A549 (cell line): Measurements from ENCODE around the gene SCARF1. TPM values are rescaled to one million over a fixed set of nuclear protein-coding genes. Genes with fewer than 3 reads are reported as not detected.

Experiments
- ATAC-seq, 2 experiments: fragments of 200-7000 bp in 1 of 2; fragments of >200 bp in 1 of 2; cut with Nextera tagmentation in 1 of 2; cut with Tn5 transposase in 1 of 2; 3 replicates each; pipeline versions ENCODE4 v1.8.0 to v1.9.1; 2018 to 2020; ENCODE audit warnings: mild to moderate bottlenecking in 1 of 2, moderate library complexity in 1 of 2
- CTCF ChIA-PET: fragments of 300-600 bp; sonication (Branson Sonifier 250); formaldehyde crosslinking; extraction: SDS; loops from one replicate; lab custom pipeline; 2021; ENCODE audit warnings: antibody characterized with exemption, inconsistent platforms; lab: Yijun Ruan, JAX
- POLR2A ChIA-PET: fragments of 350-600 bp; formaldehyde crosslinking; extraction: SDS; loops from one replicate; lab custom pipeline; 2021; ENCODE audit warnings: antibody characterized with exemption, inconsistent platforms; lab: Yijun Ruan, JAX
- DNase-seq, 2 experiments: peaks; one replicate each; pipeline versions ENCODE4 v3.0.0 to v3.0.0-alpha.2; 2011 to 2016; ENCODE audit warnings: low read depth in 1 of 2, low spot score in 1 of 2
- FAIRE-seq: peaks from 2 replicates; lab custom pipeline; 2011; peaks lifted over from hg19 to GRCh38; lab: Jason Lieb, UNC
- H3K27ac ChIP-seq, 2 experiments: fragments of >200 bp; sonication (Bioruptor Twin); formaldehyde crosslinking; 3 replicates each; pipeline ENCODE4 v1.5.1; 2016 to 2017
- H3K4me1 ChIP-seq: fragments of >200 bp; sonication (Bioruptor Twin); formaldehyde crosslinking; 3 replicates; pipeline ENCODE4 v1.6.1; 2016
- H3K4me2 ChIP-seq: fragments of >200 bp; sonication (Bioruptor Twin); formaldehyde crosslinking; 3 replicates; pipeline ENCODE4 v1.6.1; 2016
- H3K4me3 ChIP-seq: fragments of >200 bp; sonication (Bioruptor Twin); formaldehyde crosslinking; 3 replicates; pipeline ENCODE4 v1.5.1; 2016
- H3K9me3 ChIP-seq: fragments of >200 bp; sonication (Bioruptor Twin); formaldehyde crosslinking; 3 replicates; pipeline ENCODE4 v1.6.1; 2016
- CBX8 ChIP-seq: fragments of 200-600 bp; sonication (generic); IDR thresholded peaks from 2 replicates; pipeline ENCODE4 v1.6.1; 2016
- CHD2 ChIP-seq: fragments of 150-350 bp; IDR thresholded peaks from 2 replicates; pipeline ENCODE4 v1.6.1; 2014; ENCODE audit warnings: low read length; ENCODE audit not compliant: partially characterized antibody
- EHF ChIP-seq: fragments of 250-450 bp; sonication (Bioruptor Pico); IDR thresholded peaks from 2 replicates; pipeline ENCODE4 v1.5.0; 2020; ENCODE audit warnings: mild to moderate bottlenecking
- EHMT2 ChIP-seq: fragments of 200-600 bp; sonication (generic); IDR thresholded peaks from 2 replicates; pipeline ENCODE4 v1.6.1; 2016; ENCODE audit warnings: antibody characterized with exemption, low read depth, mild to moderate bottlenecking, moderate library complexity
- ESRRA ChIP-seq: fragments of 150-350 bp; IDR thresholded peaks from 2 replicates; pipeline ENCODE4 v1.6.1; 2014; ENCODE audit warnings: mild to moderate bottlenecking, low read length, borderline replicate concordance
- FOSB ChIP-seq: fragments of 250-450 bp; sonication (Bioruptor Pico); IDR thresholded peaks from 2 replicates; pipeline ENCODE4 v1.5.0; 2020; ENCODE audit warnings: mild to moderate bottlenecking, moderate library complexity
- GATA3 ChIP-seq: IDR thresholded peaks from 2 replicates; pipeline ENCODE4 v1.6.1; 2012; ENCODE audit warnings: borderline replicate concordance
- HDAC2 ChIP-seq: fragments of 200-600 bp; sonication (generic); IDR thresholded peaks from 2 replicates; pipeline ENCODE4 v1.6.1; 2016
- HEYL ChIP-seq: fragments of 250-450 bp; sonication (Bioruptor Pico); IDR thresholded peaks from 2 replicates; pipeline ENCODE4 v1.8.0; 2021; ENCODE audit warnings: mild to moderate bottlenecking, moderate library complexity
- HOXB5 ChIP-seq: fragments of 250-450 bp; sonication (Bioruptor Pico); IDR thresholded peaks from 2 replicates; pipeline ENCODE4 v1.5.0; 2020; ENCODE audit warnings: mild to moderate bottlenecking, moderate library complexity
- JUNB ChIP-seq: fragments of >200 bp; sonication (Bioruptor Twin); formaldehyde crosslinking; IDR thresholded peaks from 2 replicates; pipeline ENCODE4 v1.6.1; 2016
- KDM5A ChIP-seq: fragments of 200-600 bp; sonication (generic); IDR thresholded peaks from 2 replicates; pipeline ENCODE4 v1.6.1; 2016; ENCODE audit warnings: antibody characterized with exemption, mild to moderate bottlenecking
- MAZ ChIP-seq: fragments of 150-350 bp; IDR thresholded peaks from 2 replicates; pipeline ENCODE4 v1.6.1; 2014; ENCODE audit warnings: antibody characterized with exemption, low read depth, low read length, borderline replicate concordance
- MYC ChIP-seq: IDR thresholded peaks from 2 replicates; pipeline ENCODE4 v1.6.1; 2012; ENCODE audit warnings: mild to moderate bottlenecking, inconsistent platforms, low read length, improper control_type of control experiment, borderline replicate concordance
- NFE2L2 ChIP-seq: fragments of 150-350 bp; conservative IDR thresholded peaks from 2 replicates; pipeline ENCODE4 v1.6.1; 2014; ENCODE audit warnings: low read length
- POLR2AphosphoS2 ChIP-seq: conservative IDR thresholded peaks from 2 replicates; pipeline ENCODE4 v1.6.1; 2012; ENCODE audit warnings: low read length, improper control_type of control experiment, inconsistent platforms
- RNF2 ChIP-seq: fragments of 200-600 bp; sonication (generic); IDR thresholded peaks from 2 replicates; pipeline ENCODE4 v1.6.1; 2016; ENCODE audit warnings: low read depth, mild to moderate bottlenecking, antibody characterized with exemption, moderate library complexity, borderline replicate concordance
- TP53 ChIP-seq: fragments of 250-450 bp; sonication (Bioruptor Pico); IDR thresholded peaks from 2 replicates; pipeline ENCODE4 v1.5.0; 2021; ENCODE audit warnings: mild to moderate bottlenecking, moderate library complexity
- ZNF302 ChIP-seq: fragments of 250-450 bp; sonication (Bioruptor Pico); IDR thresholded peaks from 2 replicates; pipeline ENCODE4 v1.9.0; 2021; ENCODE audit warnings: inconsistent platforms, mild to moderate bottlenecking, moderate library complexity
- ZSCAN20 ChIP-seq: fragments of 250-450 bp; sonication (Bioruptor Pico); IDR thresholded peaks from 2 replicates; pipeline ENCODE4 v1.8.0; 2022; ENCODE audit warnings: mild to moderate bottlenecking, moderate library complexity
- WGBS: methylation state at CpG from one replicate; pipeline ENCODE4 v1.1.6; 2017; ENCODE audit errors: missing lambda C conversion rate; 5-methylcytosine and 5-hydroxymethylcytosine counted together
- polyA plus RNA-seq, 4 experiments: library from polyadenylated mRNA; depleted of rRNA in 3 of 4; stranded (reverse); fragments of >200 nt; fragmentation: RNase III in 1 of 4; extraction: RNeasy Plus Mini Kit Qiagen cat#74134 plus additional on column Dnase treatment in 1 of 4; gene quantifications; 2 replicates in 3 of 4; 3 replicates in 1 of 4; pipeline ENCODE4 v1.2.3, GENCODE V29; 2011 to 2017
- TF ChIP-seq, protein P1 (sequence below): fragments of >200 bp; sonication (Bioruptor Twin); formaldehyde crosslinking; IDR thresholded peaks from 3 replicates; pipeline ENCODE4 v1.6.1; 2016
- TF ChIP-seq, protein P2 (sequence below): IDR thresholded peaks from 2 replicates; pipeline ENCODE4 v1.6.1; 2012; ENCODE audit warnings: low read depth, borderline replicate concordance
- TF ChIP-seq, protein P3 (sequence below): fragments of 250-450 bp; sonication (Bioruptor Pico); IDR thresholded peaks from 2 replicates; pipeline ENCODE4 v1.5.0; 2021; ENCODE audit warnings: mild to moderate bottlenecking, moderate library complexity, borderline replicate concordance
- TF ChIP-seq, protein P4 (sequence below): fragments of >200 bp; sonication (Bioruptor Twin); formaldehyde crosslinking; IDR thresholded peaks from 2 replicates; pipeline ENCODE4 v1.6.1; 2016
- TF ChIP-seq, protein P5 (sequence below): IDR thresholded peaks from 2 replicates; pipeline ENCODE4 v1.6.1; 2012

Gene SCARF1
- polyA plus RNA-seq, 2 of the 4 experiments (the other 2 are of a cell fraction) = 0.09 to 0.30 TPM

DNA sequence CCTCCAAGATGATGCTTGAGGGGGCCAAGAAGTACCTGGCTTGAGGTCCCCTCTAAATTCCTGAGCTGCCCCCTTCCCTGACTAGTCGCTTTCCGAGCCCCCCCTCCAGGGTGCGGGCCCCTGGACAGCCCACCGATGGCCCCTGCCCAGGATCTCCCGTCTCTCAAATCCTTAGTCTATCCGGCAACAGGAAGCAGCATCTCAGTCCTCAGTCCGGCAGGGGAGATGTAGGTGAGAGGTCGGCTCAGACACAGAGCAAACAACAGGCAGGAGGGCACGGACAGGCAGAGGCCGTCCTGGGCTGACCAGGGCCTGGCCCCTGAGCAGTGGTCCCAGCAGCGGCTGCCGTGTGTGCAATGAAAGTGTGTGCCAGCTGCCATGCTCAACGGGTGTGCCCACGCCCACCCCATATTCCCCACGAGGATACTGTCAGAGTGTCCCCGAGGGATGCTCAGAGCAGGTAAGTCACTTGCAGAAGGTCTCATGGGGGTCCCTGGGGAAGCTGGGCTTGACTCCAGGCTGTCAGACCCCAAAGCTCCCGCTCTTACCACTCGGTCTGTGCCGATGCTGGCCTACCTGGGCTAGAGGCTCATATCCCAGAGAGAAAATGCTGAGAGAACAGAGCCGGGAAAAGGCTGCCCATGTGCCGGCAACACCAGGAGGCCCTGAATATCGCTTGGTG lies 24.1 kb downstream of the SCARF1 start:
- FAIRE-seq (no peak), DNase-seq (no peak)
- WGBS = 79% methylated on average over 22 of the region's 22 CpGs
- ChIA-PET CTCF (interaction anchor here (1.3 to 18.3 kb wide), 6 partner anchors 8 to 46 kb away, joined by 3 to 263 read pairs (median 6); partner anchors contain the start of gene SLC43A2), POLR2A (no interaction called here)
- TF ChIP-seq JUNB (no peak), HDAC2 (no peak), TP53 (CRISPR knock-in tag) (no peak), MYC (no peak), EHMT2 (no peak), NFE2L2 (no peak), ZNF302 (CRISPR knock-in tag) (no peak), MAZ (no peak), POLR2AphosphoS2 (no peak), HOXB5 (CRISPR knock-in tag) (no peak), RNF2 (no peak), KDM5A (no peak), ESRRA (no peak), CHD2 (no peak)
- TF ChIP-seq, protein P1, sequence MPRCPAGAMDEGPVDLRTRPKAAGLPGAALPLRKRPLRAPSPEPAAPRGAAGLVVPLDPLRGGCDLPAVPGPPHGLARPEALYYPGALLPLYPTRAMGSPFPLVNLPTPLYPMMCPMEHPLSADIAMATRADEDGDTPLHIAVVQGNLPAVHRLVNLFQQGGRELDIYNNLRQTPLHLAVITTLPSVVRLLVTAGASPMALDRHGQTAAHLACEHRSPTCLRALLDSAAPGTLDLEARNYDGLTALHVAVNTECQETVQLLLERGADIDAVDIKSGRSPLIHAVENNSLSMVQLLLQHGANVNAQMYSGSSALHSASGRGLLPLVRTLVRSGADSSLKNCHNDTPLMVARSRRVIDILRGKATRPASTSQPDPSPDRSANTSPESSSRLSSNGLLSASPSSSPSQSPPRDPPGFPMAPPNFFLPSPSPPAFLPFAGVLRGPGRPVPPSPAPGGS = no peak
- TF ChIP-seq, protein P2, sequence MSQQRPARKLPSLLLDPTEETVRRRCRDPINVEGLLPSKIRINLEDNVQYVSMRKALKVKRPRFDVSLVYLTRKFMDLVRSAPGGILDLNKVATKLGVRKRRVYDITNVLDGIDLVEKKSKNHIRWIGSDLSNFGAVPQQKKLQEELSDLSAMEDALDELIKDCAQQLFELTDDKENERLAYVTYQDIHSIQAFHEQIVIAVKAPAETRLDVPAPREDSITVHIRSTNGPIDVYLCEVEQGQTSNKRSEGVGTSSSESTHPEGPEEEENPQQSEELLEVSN = no peak
- TF ChIP-seq, protein P3, sequence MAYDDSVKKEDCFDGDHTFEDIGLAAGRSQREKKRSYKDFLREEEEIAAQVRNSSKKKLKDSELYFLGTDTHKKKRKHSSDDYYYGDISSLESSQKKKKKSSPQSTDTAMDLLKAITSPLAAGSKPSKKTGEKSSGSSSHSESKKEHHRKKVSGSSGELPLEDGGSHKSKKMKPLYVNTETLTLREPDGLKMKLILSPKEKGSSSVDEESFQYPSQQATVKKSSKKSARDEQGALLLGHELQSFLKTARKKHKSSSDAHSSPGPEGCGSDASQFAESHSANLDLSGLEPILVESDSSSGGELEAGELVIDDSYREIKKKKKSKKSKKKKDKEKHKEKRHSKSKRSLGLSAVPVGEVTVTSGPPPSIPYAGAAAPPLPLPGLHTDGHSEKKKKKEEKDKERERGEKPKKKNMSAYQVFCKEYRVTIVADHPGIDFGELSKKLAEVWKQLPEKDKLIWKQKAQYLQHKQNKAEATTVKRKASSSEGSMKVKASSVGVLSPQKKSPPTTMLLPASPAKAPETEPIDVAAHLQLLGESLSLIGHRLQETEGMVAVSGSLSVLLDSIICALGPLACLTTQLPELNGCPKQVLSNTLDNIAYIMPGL (CRISPR knock-in tag) = no peak
- TF ChIP-seq, protein P4, sequence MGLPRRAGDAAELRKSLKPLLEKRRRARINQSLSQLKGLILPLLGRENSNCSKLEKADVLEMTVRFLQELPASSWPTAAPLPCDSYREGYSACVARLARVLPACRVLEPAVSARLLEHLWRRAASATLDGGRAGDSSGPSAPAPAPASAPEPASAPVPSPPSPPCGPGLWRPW = no peak
- TF ChIP-seq, all 56 proteins: peak for 0
- H3K4me3 ChIP-seq = no peak overlapping the region
- H3K27ac ChIP-seq = no peak overlapping the region
- H3K4me1 ChIP-seq = peaks cover 17% of the 10 kb centered on the region
- no peak overlapping the region for H3K4me2 ChIP-seq
- no peaks in the 10 kb centered on the region for H3K9me3 ChIP-seq
- no peak for ATAC-seq

DNA sequence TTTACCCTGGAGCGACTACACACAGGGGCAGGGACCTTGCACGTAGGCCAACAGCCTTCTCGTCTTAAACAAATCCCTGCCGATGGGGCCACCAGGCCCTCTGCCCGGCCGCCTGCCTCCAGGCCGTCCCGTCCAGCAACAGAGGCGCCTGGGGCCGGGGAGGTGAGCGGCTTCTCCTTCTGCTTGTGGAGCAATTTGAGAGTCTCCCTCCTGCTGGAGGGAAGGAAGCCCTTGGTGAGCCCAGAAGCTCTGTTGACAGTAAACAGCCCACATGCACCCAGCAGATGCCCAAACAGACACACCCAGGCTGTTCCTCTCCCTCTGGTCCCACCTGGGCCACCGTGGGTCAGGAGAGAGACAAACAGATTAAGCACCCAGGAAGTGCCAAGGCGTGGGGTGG lies 25.0 kb downstream of the SCARF1 start:
- ChIA-PET POLR2A (no interaction called here), CTCF (interaction anchor here (9.4 to 18.3 kb wide), 2 partner anchors 8 to 45 kb away, joined by 116 to 263 read pairs; partner anchors contain the start of gene SLC43A2)
- TF ChIP-seq CBX8 (no peak), HEYL (CRISPR knock-in tag) (no peak), FOSB (no peak), POLR2AphosphoS2 (no peak), KDM5A (no peak), EHF (CRISPR knock-in tag) (no peak), GATA3 (no peak), MAZ (no peak), ZSCAN20 (no peak)
- TF ChIP-seq, protein P1 = no peak
- TF ChIP-seq, protein P5, sequence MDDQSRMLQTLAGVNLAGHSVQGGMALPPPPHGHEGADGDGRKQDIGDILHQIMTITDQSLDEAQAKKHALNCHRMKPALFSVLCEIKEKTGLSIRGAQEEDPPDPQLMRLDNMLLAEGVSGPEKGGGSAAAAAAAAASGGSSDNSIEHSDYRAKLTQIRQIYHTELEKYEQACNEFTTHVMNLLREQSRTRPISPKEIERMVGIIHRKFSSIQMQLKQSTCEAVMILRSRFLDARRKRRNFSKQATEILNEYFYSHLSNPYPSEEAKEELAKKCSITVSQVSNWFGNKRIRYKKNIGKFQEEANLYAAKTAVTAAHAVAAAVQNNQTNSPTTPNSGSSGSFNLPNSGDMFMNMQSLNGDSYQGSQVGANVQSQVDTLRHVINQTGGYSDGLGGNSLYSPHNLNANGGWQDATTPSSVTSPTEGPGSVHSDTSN = no peak
- no peak for FAIRE-seq
- peaks cover 17% of the 10 kb centered on the region for H3K4me1 ChIP-seq
- H3K27ac ChIP-seq = peak overlapping the region in 1 of 2 experiments; percentile 25; a peak in 1 of 6 replicates
- ATAC-seq = no peak
- 75% methylated on average over 10 of the region's 13 CpGs for WGBS
- H3K4me3 ChIP-seq = no peak overlapping the region
- no peaks in the 10 kb centered on the region for H3K9me3 ChIP-seq
- no peak overlapping the region for H3K4me2 ChIP-seq
- DNase-seq = no peak
